ENCODE results near the gene ITGAX.

Gene ITGAX

DNA sequence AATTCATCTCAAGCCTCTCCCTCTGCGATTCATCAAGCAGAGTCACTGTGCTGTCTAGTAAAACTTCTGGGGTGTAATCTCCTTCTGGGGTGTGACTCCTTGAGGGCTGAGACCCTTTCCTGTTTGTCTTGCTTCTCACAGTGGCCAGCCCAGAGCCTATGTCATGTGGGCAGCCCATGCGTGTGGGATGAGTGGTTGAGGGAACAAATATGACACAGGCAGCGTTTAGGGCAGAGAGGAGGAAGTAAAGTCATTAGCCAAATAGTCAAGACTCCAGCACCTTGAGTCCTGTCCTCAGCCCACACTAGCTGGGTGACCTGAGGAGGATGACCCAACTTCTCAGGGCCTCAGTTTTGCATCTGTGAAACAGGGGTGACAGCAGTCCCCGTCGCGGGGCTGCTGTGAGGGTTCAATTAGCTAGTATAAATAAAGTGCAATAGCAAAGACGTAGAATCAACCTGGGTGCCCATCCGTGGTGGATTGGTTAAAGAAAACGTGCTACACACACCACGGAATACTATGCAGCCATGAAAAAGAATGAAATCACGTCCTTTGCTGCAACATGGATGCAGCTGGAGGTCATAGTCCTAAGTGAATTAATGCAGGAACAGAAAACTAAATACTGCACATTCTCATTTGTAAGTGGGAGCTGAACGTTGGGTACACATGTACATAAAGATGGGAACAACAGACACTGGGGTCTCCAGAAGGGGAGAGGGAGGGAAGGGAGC lies 4.5 kb upstream of the ITGAX start:
- TF ChIP-seq, protein P1, sequence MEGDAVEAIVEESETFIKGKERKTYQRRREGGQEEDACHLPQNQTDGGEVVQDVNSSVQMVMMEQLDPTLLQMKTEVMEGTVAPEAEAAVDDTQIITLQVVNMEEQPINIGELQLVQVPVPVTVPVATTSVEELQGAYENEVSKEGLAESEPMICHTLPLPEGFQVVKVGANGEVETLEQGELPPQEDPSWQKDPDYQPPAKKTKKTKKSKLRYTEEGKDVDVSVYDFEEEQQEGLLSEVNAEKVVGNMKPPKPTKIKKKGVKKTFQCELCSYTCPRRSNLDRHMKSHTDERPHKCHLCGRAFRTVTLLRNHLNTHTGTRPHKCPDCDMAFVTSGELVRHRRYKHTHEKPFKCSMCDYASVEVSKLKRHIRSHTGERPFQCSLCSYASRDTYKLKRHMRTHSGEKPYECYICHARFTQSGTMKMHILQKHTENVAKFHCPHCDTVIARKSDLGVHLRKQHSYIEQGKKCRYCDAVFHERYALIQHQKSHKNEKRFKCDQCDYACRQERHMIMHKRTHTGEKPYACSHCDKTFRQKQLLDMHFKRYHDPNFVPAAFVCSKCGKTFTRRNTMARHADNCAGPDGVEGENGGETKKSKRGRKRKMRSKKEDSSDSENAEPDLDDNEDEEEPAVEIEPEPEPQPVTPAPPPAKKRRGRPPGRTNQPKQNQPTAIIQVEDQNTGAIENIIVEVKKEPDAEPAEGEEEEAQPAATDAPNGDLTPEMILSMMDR (IDR thresholded peaks at IDR 0.05; ENCODE audit: control insufficient read depth, insufficient read depth, low read depth, low read length, missing control alignments) = no peak
- no peak for DNase-seq (ENCODE audit: low read depth)
- no peak overlapping the region for H3K4me3 ChIP-seq (ENCODE audit: control insufficient read depth, low read depth, low read length)

DNA sequence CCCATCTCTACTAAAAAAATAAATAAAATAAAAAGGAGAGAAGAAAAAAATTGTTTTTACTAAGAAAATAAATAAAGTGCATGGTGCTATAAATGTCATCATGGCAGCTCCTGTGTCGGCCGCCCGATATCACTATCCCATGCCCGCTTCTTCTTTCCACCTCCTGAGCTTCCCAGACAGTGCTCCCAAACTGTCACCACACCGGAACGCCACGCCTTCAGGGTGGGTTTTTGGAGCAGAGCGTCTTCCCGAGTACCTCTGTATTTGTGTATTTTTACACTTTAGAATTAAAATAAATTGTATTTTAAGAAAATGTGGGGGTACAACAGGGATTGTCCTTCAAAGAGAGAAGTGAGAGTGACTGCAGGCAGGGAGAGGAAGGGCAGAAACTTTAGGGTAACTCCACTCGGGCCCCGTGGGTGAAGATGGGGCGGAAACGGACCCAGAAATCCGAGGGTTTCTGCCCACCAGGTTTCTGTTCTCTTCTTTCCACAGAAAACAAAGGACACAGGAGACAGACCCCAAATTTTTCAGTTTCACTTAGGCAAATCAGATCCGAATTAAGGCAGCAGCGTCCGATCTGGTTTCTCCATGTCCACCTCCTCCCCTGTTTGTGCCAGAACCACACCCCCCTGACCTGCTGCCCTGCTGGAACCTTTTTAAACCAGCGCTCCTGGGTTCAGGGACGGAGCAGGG lies 3.6 kb upstream of the ITGAX start:
- TF ChIP-seq, protein P1 (IDR thresholded peaks at IDR 0.05; ENCODE audit: control insufficient read depth, insufficient read depth, low read depth, low read length, missing control alignments) = no peak
- DNase-seq (ENCODE audit: low read depth) = no peak
- no peak overlapping the region for H3K4me3 ChIP-seq (ENCODE audit: control insufficient read depth, low read depth, low read length)

DNA sequence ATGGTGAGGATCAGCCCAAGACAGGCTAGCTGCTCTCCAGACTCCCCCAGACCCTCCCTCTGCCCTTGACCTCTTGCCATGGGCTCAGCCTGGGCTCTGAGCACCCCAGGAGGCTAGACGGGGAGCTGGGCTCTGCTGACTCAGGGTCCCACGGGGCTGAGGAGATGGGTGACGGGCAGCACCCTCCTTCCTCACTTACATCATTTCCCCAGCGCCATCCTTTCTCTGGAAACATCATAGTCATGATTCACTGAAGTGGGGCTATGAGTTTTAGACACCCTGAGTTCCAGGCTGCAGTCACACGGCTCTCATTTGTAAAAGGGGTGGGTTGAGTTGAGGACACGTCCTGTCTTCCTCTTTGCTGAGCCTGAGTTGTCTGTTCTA lies 3.0 kb upstream of the ITGAX start:
- no peak for DNase-seq (ENCODE audit: low read depth)

DNA sequence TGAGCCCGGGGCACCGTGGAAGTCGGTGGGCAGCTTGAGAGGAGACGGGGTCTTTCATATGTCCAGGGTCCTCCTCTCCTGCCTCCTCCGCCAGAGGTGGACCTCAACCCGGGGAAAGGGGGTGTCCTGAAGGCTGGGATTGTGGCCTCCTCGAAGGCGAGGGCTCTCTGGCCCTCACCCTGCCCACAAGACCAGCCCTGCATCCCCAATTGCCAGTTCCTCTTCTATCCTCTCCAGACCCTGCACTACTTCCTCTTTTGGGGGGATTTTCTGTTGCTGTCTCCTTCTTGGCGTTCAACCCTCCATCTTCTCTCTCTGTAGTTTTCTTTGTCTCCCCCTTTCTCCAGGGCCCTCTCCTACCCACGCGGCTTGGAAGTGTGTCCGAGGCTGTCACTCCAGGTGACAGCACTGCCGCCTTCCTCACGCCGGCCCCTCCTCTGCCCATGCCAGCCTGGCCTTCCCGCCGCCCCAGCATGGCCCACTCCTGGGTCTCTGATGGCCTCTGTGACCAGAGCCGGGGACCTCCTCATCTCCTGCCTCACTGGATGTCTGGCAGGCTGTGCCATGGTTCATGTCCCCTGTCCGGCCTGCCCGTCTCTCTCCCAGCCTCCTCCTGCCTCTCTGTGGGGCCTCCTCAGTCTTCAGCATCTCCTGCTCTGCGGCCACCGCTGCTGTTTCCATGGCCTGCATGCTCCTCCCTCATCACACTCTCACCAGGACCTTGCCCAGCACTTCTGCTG lies 2.4 kb upstream of the ITGAX start:
- TF ChIP-seq, protein P1 (IDR thresholded peaks at IDR 0.05; ENCODE audit: control insufficient read depth, insufficient read depth, low read depth, low read length, missing control alignments) = no peak
- no peak overlapping the region for H3K4me3 ChIP-seq (ENCODE audit: control insufficient read depth, low read depth, low read length)
- DNase-seq (ENCODE audit: low read depth) = no peak

More for the DNA sequence above, 3.0 kb upstream of the ITGAX start:
- TF ChIP-seq, protein P1 (IDR thresholded peaks at IDR 0.05; ENCODE audit: control insufficient read depth, insufficient read depth, low read depth, low read length, missing control alignments) = no peak
- H3K4me3 ChIP-seq (ENCODE audit: control insufficient read depth, low read depth, low read length) = no peak overlapping the region

DNA sequence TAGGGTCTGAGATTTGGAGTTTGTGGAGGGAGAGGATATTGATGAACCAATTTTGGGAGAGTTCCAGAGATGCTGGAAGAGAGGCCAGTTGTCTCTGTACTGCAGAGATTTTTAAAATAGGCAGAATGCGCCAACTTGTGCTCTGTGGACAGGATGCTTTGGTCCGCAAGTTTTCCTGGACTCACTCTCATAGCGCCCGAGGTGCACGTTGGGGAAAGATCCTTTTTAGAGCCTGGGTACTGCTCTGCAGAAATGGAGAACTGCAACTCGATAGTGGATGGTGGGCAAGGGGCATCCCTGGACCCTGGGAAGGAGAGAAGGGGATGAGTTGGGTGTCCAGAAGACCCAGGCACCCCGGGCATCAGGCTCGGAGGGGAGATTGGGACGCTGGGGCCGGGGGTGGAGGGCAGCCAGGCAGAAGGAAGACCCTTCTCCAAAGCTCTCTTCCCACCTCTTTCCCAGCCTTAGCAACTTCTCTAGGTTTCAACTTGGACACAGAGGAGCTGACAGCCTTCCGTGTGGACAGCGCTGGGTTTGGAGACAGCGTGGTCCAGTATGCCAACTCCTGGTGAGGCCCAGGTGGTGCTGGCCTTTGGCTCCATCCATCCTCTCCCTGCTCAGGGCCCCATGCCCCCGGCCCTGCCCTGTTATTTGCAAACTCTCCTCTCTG lies 590 bp downstream of the ITGAX start:
- H3K4me3 ChIP-seq (ENCODE audit: control insufficient read depth, low read depth, low read length) = no peak overlapping the region
- no peak for DNase-seq (ENCODE audit: low read depth)
- TF ChIP-seq, protein P1 (IDR thresholded peaks at IDR 0.05; ENCODE audit: control insufficient read depth, insufficient read depth, low read depth, low read length, missing control alignments) = no peak
